Measurements from ENCODE around the gene KRTDAP.
A peak's percentile ranks its signal among the peaks of the same experiment; 100 is the strongest.
"Not testable (repeated sequence)": the region's sequence is repeated elsewhere in the genome, so short reads cannot be mapped to it uniquely, and the experiment has no call there.

The KRTDAP gene

GRCh38 chr19:35474104-35474503, 16.2 kb downstream of the KRTDAP start:
- no peak for TF ChIP-seq CTCF (IDR thresholded peaks at IDR 0.05; ENCODE audit: insufficient read depth, low read depth, low read length, missing control alignments)
- no peak for DNase-seq (ENCODE audit: low read depth)
- no peak overlapping the region for H3K4me3 ChIP-seq (ENCODE audit: low read length)

- TF ChIP-seq CTCF (IDR thresholded peaks at IDR 0.05; ENCODE audit: insufficient read depth, low read depth, low read length, missing control alignments): no peak
- no peak for DNase-seq (ENCODE audit: low read depth)
- no peak overlapping the region for H3K4me3 ChIP-seq (ENCODE audit: low read length)
Measured at GRCh38 chr19:35471946-35472345, 18.3 kb downstream of the KRTDAP start.

- not testable (repeated sequence) for H3K4me3 ChIP-seq (ENCODE audit: low read length); DNase-seq (ENCODE audit: low read depth)
Measured at GRCh38 chr19:35471075-35471474, 19.2 kb downstream of the KRTDAP start.

- no peak for DNase-seq (ENCODE audit: low read depth)
- no peak overlapping the region for H3K4me3 ChIP-seq (ENCODE audit: low read length)
- TF ChIP-seq CTCF (IDR thresholded peaks at IDR 0.05; ENCODE audit: insufficient read depth, low read depth, low read length, missing control alignments): no peak
Measured at GRCh38 chr19:35470128-35470527, 20.1 kb downstream of the KRTDAP start.

- peak; percentile 91 for TF ChIP-seq CTCF (IDR thresholded peaks at IDR 0.05; ENCODE audit: insufficient read depth, low read depth, low read length, missing control alignments)
- H3K4me3 ChIP-seq (ENCODE audit: low read length): no peak overlapping the region
- peak; percentile 62 for DNase-seq (ENCODE audit: low read depth)
Measured at GRCh38 chr19:35468637-35469036, 21.6 kb downstream of the KRTDAP start.

GRCh38 chr19:35466259-35466658, 24.0 kb downstream of the KRTDAP start:
- no peak for TF ChIP-seq CTCF (IDR thresholded peaks at IDR 0.05; ENCODE audit: insufficient read depth, low read depth, low read length, missing control alignments)
- no peak overlapping the region for H3K4me3 ChIP-seq (ENCODE audit: low read length)
- DNase-seq (ENCODE audit: low read depth): no peak

GRCh38 chr19:35462956-35463355, 27.3 kb downstream of the KRTDAP start:
- H3K4me3 ChIP-seq (ENCODE audit: low read length); DNase-seq (ENCODE audit: low read depth): not testable (repeated sequence)

GRCh38 chr19:35462476-35462953, 27.7 kb downstream of the KRTDAP start:
- DNase-seq (ENCODE audit: low read depth): no peak
- no peak overlapping the region for H3K4me3 ChIP-seq (ENCODE audit: low read length)
- no peak for TF ChIP-seq CTCF (IDR thresholded peaks at IDR 0.05; ENCODE audit: insufficient read depth, low read depth, low read length, missing control alignments)

GRCh38 chr19:35461788-35462187, 28.5 kb downstream of the KRTDAP start:
- H3K4me3 ChIP-seq (ENCODE audit: low read length); DNase-seq (ENCODE audit: low read depth): not testable (repeated sequence)

All from epithelial cell of esophagus (primary cell).